ENCODE results near the gene ADSS1. TPM values are rescaled to one million over a fixed set of nuclear protein-coding genes. Genes with fewer than 3 reads are reported as not detected.

Gene ADSS1
- total RNA-seq, 1 donor from 2014 or later = 11.5 TPM

GRCh38 chr14:104710071-104710735, 13.8 kb upstream of the ADSS1 start:
- ATAC-seq (no peak), DNase-seq (ENCODE audit: low spot score) (no peak)
- intact Hi-C loops (cut with DNase I) = no loop called here

GRCh38 chr14:104712881-104713734, 10.9 kb upstream of the ADSS1 start:
- intact Hi-C loops (cut with DNase I) = no loop called here
- ATAC-seq = no peak
- DNase-seq (ENCODE audit: low spot score) = no peak

GRCh38 chr14:104714066-104714465, 10.0 kb upstream of the ADSS1 start:
- ATAC-seq (no peak), DNase-seq (ENCODE audit: low spot score) (no peak)
- intact Hi-C loops (cut with DNase I) = no loop called here

- DNase-seq (ENCODE audit: low spot score) (no peak), ATAC-seq (no peak)
- intact Hi-C loops (cut with DNase I) = no loop called here
Observed at GRCh38 chr14:104714681-104715080, 9.3 kb upstream of the ADSS1 start.

- no peak for ATAC-seq
- intact Hi-C loops (cut with DNase I) = no loop called here
Observed at GRCh38 chr14:104715416-104715815, 8.6 kb upstream of the ADSS1 start.

GRCh38 chr14:104715871-104716270, 8.2 kb upstream of the ADSS1 start:
- intact Hi-C loops (cut with DNase I) = no loop called here

More at GRCh38 chr14:104715416-104715815, 8.6 kb upstream of the ADSS1 start:
- no peak for DNase-seq (ENCODE audit: low spot score)

GRCh38 chr14:104717137-104717536, 6.9 kb upstream of the ADSS1 start:
- no peak for DNase-seq (ENCODE audit: low spot score)
- intact Hi-C loops (cut with DNase I) = no loop called here
- no peak for ATAC-seq

More at GRCh38 chr14:104715871-104716270, 8.2 kb upstream of the ADSS1 start:
- ATAC-seq = no peak
- no peak for DNase-seq (ENCODE audit: low spot score)

- no peak for DNase-seq (ENCODE audit: low spot score)
- intact Hi-C loops (cut with DNase I) = no loop called here
- no peak for ATAC-seq
Observed at GRCh38 chr14:104717646-104718045, 6.4 kb upstream of the ADSS1 start.

GRCh38 chr14:104718147-104718546, 5.9 kb upstream of the ADSS1 start:
- ATAC-seq (no peak), DNase-seq (ENCODE audit: low spot score) (no peak)
- intact Hi-C loops (cut with DNase I) = no loop called here

- DNase-seq (ENCODE audit: low spot score) (no peak), ATAC-seq (no peak)
- intact Hi-C loops (cut with DNase I) = no loop called here
Observed at GRCh38 chr14:104718871-104719270, 5.2 kb upstream of the ADSS1 start.

GRCh38 chr14:104719343-104719742, 4.7 kb upstream of the ADSS1 start:
- ATAC-seq = no peak
- DNase-seq (ENCODE audit: low spot score) = no peak
- intact Hi-C loops (cut with DNase I) = no loop called here

GRCh38 chr14:104721505-104722431, 2.3 kb upstream of the ADSS1 start:
- intact Hi-C loops (cut with DNase I) = no loop called here
- ATAC-seq (no peak), DNase-seq (ENCODE audit: low spot score) (no peak)

- no peak for ATAC-seq
- intact Hi-C loops (cut with DNase I) = no loop called here
Observed at GRCh38 chr14:104722938-104723650, 935 bp upstream of the ADSS1 start.

GRCh38 chr14:104724407-104724980, 465 bp downstream of the ADSS1 start:
- ATAC-seq (peak; percentile 9), DNase-seq (ENCODE audit: low spot score) (peak; percentile 78)
- intact Hi-C loops (cut with DNase I) = no loop called here

More at GRCh38 chr14:104722938-104723650, 935 bp upstream of the ADSS1 start:
- DNase-seq (ENCODE audit: low spot score) = no peak

- no peak for DNase-seq (ENCODE audit: low spot score)
- intact Hi-C loops (cut with DNase I) = no loop called here
- ATAC-seq = peak; percentile 54
Observed at GRCh38 chr14:104724981-104725771, 1.1 kb downstream of the ADSS1 start.

- intact Hi-C loops (cut with DNase I) = no loop called here
- ATAC-seq (no peak), DNase-seq (ENCODE audit: low spot score) (no peak)
Observed at GRCh38 chr14:104725772-104726548, 1.9 kb downstream of the ADSS1 start.

Measured in sciatic nerve (tissue), 2 donors.